Measurements from ENCODE around the gene ASCC1.

- TF ChIP-seq EZH2 (IDR thresholded peaks at IDR 0.05; ENCODE audit: low read length): no peak
- no peak for TF ChIP-seq CTCF (optimal IDR thresholded peaks at IDR 0.05 in 1 of 3, IDR thresholded peaks at IDR 0.05 in 1 of 3, conservative IDR thresholded peaks at IDR 0.05 in 1 of 3; ENCODE audit: extremely low read depth in 1 of 3, insufficient read depth in 2 of 3, low read length in 3 of 3)
Measured at GRCh38 chr10:72108830-72109635, 107.0 kb downstream of the ASCC1 start.

Measured in keratinocyte (primary cell).